ENCODE results near the gene SPG7. TPM values are rescaled to one million over a fixed set of nuclear protein-coding genes. Genes with fewer than 3 reads are reported as not detected.

Gene SPG7
- total and polyA plus RNA-seq, 2 of the 4 experiments (the other 2 are of a cell fraction), result 94.6 to 96.8 TPM

DNA sequence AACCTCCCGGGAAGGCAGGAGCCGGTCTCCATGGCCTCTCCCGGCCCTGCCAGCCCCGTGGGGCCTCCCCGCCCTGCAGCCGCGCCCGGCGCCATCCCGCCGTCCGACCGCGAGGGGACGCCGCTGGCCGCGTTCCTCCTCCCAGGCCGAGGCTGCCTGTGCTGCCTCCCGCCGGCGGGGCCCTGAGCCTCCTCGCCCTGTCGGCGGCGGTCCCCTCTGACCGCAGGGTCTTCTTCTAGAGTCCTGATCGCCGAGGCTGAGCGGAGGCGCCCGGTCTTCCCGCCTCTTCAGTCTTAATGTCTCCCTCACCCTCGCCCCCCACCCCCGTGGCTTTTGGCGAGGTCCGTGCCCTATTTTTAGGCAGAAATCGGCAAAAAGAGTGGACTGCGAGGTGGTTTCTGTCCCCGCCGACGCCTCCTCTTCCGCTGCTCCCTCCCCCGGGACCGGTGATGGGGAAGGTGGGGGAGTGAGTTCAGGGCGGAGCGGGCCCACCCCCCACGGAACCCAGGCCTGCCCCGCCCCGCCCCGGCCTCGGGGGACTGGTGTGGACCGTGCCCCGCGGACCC lies 66.6 kb downstream of the SPG7 start:
- TF ChIP-seq CEBPB (IDR thresholded peaks at IDR 0.05; ENCODE audit: low read depth, low read length) (no peak), RAD21 (IDR thresholded peaks at IDR 0.05; ENCODE audit: low read length) (peak; percentile 94), MAZ (IDR thresholded peaks at IDR 0.05; ENCODE audit: borderline replicate concordance, low read depth, low read length) (no peak; the same call in 1 of the 2 replicates), CTCF (conservative IDR thresholded peaks at IDR 0.05; ENCODE audit: low read depth, low read length) (peak; percentile 96), SMC3 (IDR thresholded peaks at IDR 0.05; ENCODE audit: low read depth, low read length) (peak; percentile 84), POLR2A (IDR thresholded peaks at IDR 0.05; ENCODE audit: low read depth, low read length) (0 out of 2 replicates have a peak, but pooled peaks have one; percentile 15), MXI1 (IDR thresholded peaks at IDR 0.05; ENCODE audit: borderline replicate concordance, low read depth, low read length) (0 out of 2 replicates have a peak, but pooled peaks have one; percentile 3)
- BruUV-seq (replicated peaks), result no TSS peak
- Histone ChIP-seq H3K4ac (ENCODE audit: low read depth, low read length) (peak overlapping the region; percentile 84), H2BK5ac (ENCODE audit: low read depth, low read length, poor library complexity, severe bottlenecking) (peak overlapping the region; percentile 3), H2AFZ (replicated peaks; ENCODE audit: low read length, poor library complexity) (peak overlapping the region; percentile 93), H2AK9ac (replicated peaks; ENCODE audit: low read depth, low read length, poor library complexity) (peak overlapping the region; percentile 91), H3K4me1 (ENCODE audit: control insufficient read depth, insufficient read depth, low read length) (peaks cover 15% of the 10 kb centered on the region), H3K27ac (ENCODE audit: insufficient read depth, low read length) (no peak overlapping the region; the same call in 1 of the 2 replicates), H3K9ac (ENCODE audit: low read depth, low read length) (peak overlapping the region; percentile 24; the same call in 1 of the 2 replicates), H3K4me3 (ENCODE audit: insufficient read depth, low read depth, low read length) (peak overlapping the region; percentile 28; the same call in 1 of the 2 replicates), H3K18ac (ENCODE audit: low read depth, low read length) (no peak overlapping the region), H2BK15ac (ENCODE audit: low read depth, low read length) (no peak overlapping the region), H3K9me1 (ENCODE audit: insufficient read depth, low read length) (peaks cover 5% of the 10 kb centered on the region; the same call in 1 of the 2 replicates), H4K20me1 (ENCODE audit: insufficient read depth, low read length) (no peaks in the 10 kb centered on the region), H2BK120ac (ENCODE audit: low read depth, low read length) (peak overlapping the region; percentile 84; the same call in 1 of the 2 replicates), H3K23ac (ENCODE audit: low read depth, low read length) (no peak overlapping the region), H4K5ac (ENCODE audit: low read depth, low read length) (peak overlapping the region; percentile 90), H3K36me3 (ENCODE audit: control insufficient read depth, insufficient read depth, low read length) (peaks cover 3% of the 10 kb centered on the region; the same call in 1 of the 2 replicates), H3K14ac (replicated peaks; ENCODE audit: low read depth, low read length) (no peak overlapping the region; the same call in 1 of the 2 replicates), H4K8ac (ENCODE audit: low read depth in 2 of 2, low read length in 2 of 2) (peak overlapping the region; percentile 16 to 82; a peak in 2 of 4 replicates), H2AK5ac (ENCODE audit: low read depth, low read length) (0 out of 2 replicates have a peak overlapping the region, but pooled peaks have one; percentile 15), H3K4me2 (ENCODE audit: low read depth, low read length) (peak overlapping the region; percentile 82), H3K79me1 (ENCODE audit: low read depth in 1 of 2, low read length in 2 of 2) (no peaks in the 10 kb centered on the region; a peak in 1 of 4 replicates), H3K27me3 (ENCODE audit: control insufficient read depth, insufficient read depth, low read length) (peaks cover 4% of the 10 kb centered on the region; the same call in 1 of the 2 replicates), H4K91ac (ENCODE audit: insufficient read depth, low read depth, low read length) (peak overlapping the region; percentile 79), H3K9me3 (ENCODE audit: control insufficient read depth, insufficient read depth, low read length) (no peaks in the 10 kb centered on the region), H2BK20ac (ENCODE audit: low read depth, low read length) (peak overlapping the region; percentile 34; the same call in 1 of the 2 replicates), H3K56ac (ENCODE audit: extremely low read depth, insufficient read depth, low read length) (no peak overlapping the region; the same call in 1 of the 2 replicates)
- intact Hi-C loops (cut with micrococcal nuclease) (loop anchor here (1.0 kb wide), 2 partner anchors 67 to 93 kb away; no protein-coding TSS in a partner anchor), in situ Hi-C loops (cut with MboI; ENCODE audit: low sequenced_read_pairs) (loop anchor here (5.0 kb wide), 1 partner anchor 68 kb away; no protein-coding TSS in a partner anchor), dilution Hi-C loops (cut with HindIII; ENCODE audit: low sequenced_read_pairs, unreplicated experiment) (no loop called here)
- ATAC-seq (ENCODE audit: low read depth), result peak; percentile 88
- WGBS, 2 experiments (ENCODE audit: extremely low coverage in 2 of 2, insufficient read length in 1 of 2), result 12% methylated on average over 29 of the region's 55 CpGs; no CpG with 5 or more reads in 1 of the 2 experiments
- ChIA-PET POLR2A (ENCODE audit: unreplicated experiment) (interaction anchor here (0.5 kb wide), 1 partner anchor 89 kb away, joined by 3 read pairs; no protein-coding TSS in a partner anchor), CTCF (no interaction called here)
- DNase-seq, result peak; percentile 61

Data from IMR-90 (cell line).